Tibial nerve (tissue), 4 donors: ENCODE data around the gene WNT3A. TPM values are rescaled to one million over a fixed set of nuclear protein-coding genes. Genes with fewer than 3 reads are reported as not detected.

Experiments
- DNase-seq, 2 donors: peaks; one replicate each; pipeline ENCODE4 v3.0.0-alpha.2; 2019; ENCODE audit warnings: low spot score in 2 of 2
- H3K27ac ChIP-seq, 4 donors: fragments of 200-600 bp; sonication (generic) in 3 of 4; one replicate each; pipeline ENCODE4 v1.5.1; 2017 to 2019; ENCODE audit warnings: mild to moderate bottlenecking in 1 of 4
- H3K27me3 ChIP-seq, 2 donors: fragments of 200-600 bp; sonication (generic) in 1 of 2; one replicate each; pipeline versions ENCODE4 v1.5.1 to v1.6.0; 2017 to 2019
- H3K36me3 ChIP-seq, 3 donors: fragments of 200-600 bp; sonication (generic); one replicate each; pipeline ENCODE4 v1.5.1; 2018 to 2019
- H3K4me1 ChIP-seq, 4 donors: fragments of 200-600 bp; sonication (generic) in 3 of 4; one replicate each; pipeline ENCODE4 v1.5.1; 2017 to 2019
- H3K4me3 ChIP-seq, 4 donors: fragments of 200-600 bp; sonication (generic) in 3 of 4; one replicate each; pipeline ENCODE4 v1.5.1; 2017 to 2019; ENCODE audit warnings: mild to moderate bottlenecking in 1 of 4, moderate library complexity in 1 of 4
- H3K9me3 ChIP-seq, 4 donors: fragments of 200-600 bp; sonication (generic) in 3 of 4; one replicate each; pipeline ENCODE4 v1.5.1; 2017 to 2019
- EP300 ChIP-seq, 2 donors: sonication (generic); formaldehyde crosslinking; IDR thresholded peaks; one replicate each; pipeline ENCODE4 v1.6.1; 2017; ENCODE audit warnings: antibody characterized with exemption in 2 of 2, mild to moderate bottlenecking in 1 of 2
- POLR2A ChIP-seq, 2 donors: fragments of 450-650 bp; IDR thresholded peaks; one replicate each; pipeline ENCODE4 v1.6.1; 2017; ENCODE audit warnings: antibody characterized with exemption in 2 of 2, mild to moderate bottlenecking in 2 of 2, moderate library complexity in 2 of 2
- WGBS, 2 donors: methylation state at CpG; one replicate each; pipeline ENCODE4 v1.1.5; 2018; 5-methylcytosine and 5-hydroxymethylcytosine counted together
- total RNA-seq, 4 donors: library from RNA; depleted of rRNA; stranded (reverse); fragments of >200 nt; gene quantifications; one replicate each; pipeline ENCODE4 v1.1.0, GENCODE V29; 2016
- TF ChIP-seq, protein P1 (sequence below), 5 experiments: fragments of 200-600 bp in 3 of 5; fragments of 450-650 bp in 2 of 5; sonication (generic) in 3 of 5; IDR thresholded peaks; one replicate each; pipeline ENCODE4 v1.5.1; 2016 to 2019; ENCODE audit warnings: antibody characterized with exemption in 5 of 5, mild to moderate bottlenecking in 3 of 5, moderate library complexity in 2 of 5

WNT3A gene
- total RNA-seq, 4 donors from 2014 or later: not detected

GRCh38 chr1:228102791-228103620 lies 96.2 kb downstream of the WNT3A start, which contains the start of gene C1orf35:
C1orf35 (minus strand) TSS chr1:228103325; CDS start chr1:228103227, 98 bp downstream.
- Histone ChIP-seq H3K36me3 (peaks cover 0 to 66% (median 8%) of the 10 kb centered on the region in 3 donors), H3K27me3 (no peaks in the 10 kb centered on the region), H3K27ac (peak within 1 kb of the TSS; percentile 83 to 98 (median 90)), H3K4me1 (peaks cover 0 to 43% (median 17%) of the 10 kb centered on the region in 4 donors), H3K4me3 (peak within 1 kb of the TSS; percentile 65 to 100 (median 78)), H3K9me3 (no peaks in the 10 kb centered on the region)
- 0% methylated on average over 48 to 67 of the region's 104 CpGs for WGBS, 2 donors
- peak; percentile 83 to 86 for DNase-seq
- TF ChIP-seq POLR2A (IDR thresholded peaks at IDR 0.05): peak; percentile 42 to 82
- peak; percentile 82 to 97 for TF ChIP-seq EP300 (IDR thresholded peaks at IDR 0.05)
- TF ChIP-seq, protein P1, sequence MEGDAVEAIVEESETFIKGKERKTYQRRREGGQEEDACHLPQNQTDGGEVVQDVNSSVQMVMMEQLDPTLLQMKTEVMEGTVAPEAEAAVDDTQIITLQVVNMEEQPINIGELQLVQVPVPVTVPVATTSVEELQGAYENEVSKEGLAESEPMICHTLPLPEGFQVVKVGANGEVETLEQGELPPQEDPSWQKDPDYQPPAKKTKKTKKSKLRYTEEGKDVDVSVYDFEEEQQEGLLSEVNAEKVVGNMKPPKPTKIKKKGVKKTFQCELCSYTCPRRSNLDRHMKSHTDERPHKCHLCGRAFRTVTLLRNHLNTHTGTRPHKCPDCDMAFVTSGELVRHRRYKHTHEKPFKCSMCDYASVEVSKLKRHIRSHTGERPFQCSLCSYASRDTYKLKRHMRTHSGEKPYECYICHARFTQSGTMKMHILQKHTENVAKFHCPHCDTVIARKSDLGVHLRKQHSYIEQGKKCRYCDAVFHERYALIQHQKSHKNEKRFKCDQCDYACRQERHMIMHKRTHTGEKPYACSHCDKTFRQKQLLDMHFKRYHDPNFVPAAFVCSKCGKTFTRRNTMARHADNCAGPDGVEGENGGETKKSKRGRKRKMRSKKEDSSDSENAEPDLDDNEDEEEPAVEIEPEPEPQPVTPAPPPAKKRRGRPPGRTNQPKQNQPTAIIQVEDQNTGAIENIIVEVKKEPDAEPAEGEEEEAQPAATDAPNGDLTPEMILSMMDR (IDR thresholded peaks at IDR 0.05): peak in 1 of 5 experiments; percentile 53

DNA sequence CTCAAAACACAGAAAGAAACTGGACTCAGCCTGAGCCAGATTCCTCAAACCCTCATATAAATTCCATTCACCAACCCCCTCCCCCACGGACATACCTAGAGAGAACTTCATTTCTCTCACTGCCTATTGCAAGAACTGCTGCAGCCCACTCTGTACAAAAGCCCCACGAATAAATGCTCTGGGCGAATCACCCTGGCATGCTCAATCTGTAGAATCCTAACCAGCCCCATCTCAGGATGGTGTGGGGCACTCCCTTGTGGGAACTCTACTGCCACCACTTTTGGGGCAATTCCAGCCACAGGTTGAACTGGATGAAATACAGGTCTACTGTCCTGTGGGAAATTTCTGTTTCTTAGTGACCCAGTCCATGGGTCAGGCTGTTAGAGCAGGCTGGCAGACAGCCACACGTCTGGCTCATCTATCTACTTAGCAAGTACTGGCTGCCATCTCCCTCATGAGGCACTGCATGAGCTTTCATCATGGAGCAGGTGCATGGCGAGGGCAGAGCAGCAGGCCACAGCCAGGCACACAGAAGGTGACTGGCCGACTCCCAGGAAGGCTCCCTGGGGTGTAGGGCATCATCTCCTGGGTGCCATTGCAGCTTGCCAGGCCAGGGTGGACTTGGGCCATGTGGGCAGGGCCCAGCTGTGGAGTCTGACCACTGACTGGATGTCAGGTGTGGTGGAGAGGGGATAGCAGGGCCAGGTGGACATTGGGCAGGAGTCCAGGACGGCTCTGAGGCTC lies 97.9 kb downstream of the WNT3A start:
- no peak for DNase-seq
- Histone ChIP-seq H3K27ac (peak overlapping the region in 2 of 4 donors; percentile 43 to 96), H3K9me3 (no peaks in the 10 kb centered on the region), H3K36me3 (peaks cover 0 to 49% (median 0%) of the 10 kb centered on the region in 3 donors), H3K27me3 (no peaks in the 10 kb centered on the region), H3K4me3 (no peak overlapping the region), H3K4me1 (peaks cover 0 to 47% (median 25%) of the 10 kb centered on the region in 4 donors)
- 71 to 74% methylated on average over 4 to 7 of the region's 7 CpGs for WGBS, 2 donors
- no peak for TF ChIP-seq EP300 (IDR thresholded peaks at IDR 0.05)
- TF ChIP-seq, protein P1 (IDR thresholded peaks at IDR 0.05): no peak
- TF ChIP-seq POLR2A (IDR thresholded peaks at IDR 0.05): no peak

DNA sequence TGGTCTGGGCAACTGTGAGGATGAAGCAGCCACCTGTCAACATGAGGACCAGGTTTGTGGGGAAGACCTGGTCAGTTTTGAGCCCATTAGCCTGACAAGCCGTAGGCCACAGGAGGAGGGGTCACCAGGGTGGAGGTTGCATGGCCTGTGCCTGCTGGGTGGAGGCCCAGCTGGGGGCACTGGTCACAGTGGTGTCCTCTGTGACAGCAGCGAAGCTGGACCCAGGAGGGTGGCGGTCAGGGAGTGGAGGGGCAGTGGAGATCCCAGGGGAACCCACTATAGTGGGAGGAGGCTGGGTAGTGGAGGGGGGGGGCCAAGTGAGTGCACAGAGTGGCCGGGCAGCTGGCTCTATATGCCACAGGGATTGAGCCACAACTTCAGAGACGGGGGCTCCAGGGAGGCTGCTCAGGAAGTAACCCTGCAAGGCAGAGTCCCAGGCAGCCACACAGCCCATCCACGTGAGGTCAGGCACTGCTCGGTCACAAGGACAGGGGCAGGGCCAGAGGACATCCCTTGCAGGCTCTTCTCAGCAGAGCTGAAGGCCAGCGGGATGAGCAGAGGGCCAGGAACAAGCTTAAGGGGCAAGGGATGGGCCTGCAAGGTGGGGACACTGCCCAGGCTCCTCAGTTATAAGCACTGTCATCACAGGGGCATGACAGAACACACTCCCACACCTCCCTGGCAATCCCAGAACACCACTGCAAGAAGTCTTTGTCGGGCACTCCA lies 98.6 kb downstream of the WNT3A start:
- 62 to 71% methylated on average over 9 of the region's 9 CpGs for WGBS, 2 donors
- Histone ChIP-seq H3K27ac (peak overlapping the region in 1 of 4 donors; percentile 11), H3K36me3 (peaks cover 0 to 42% (median 0%) of the 10 kb centered on the region in 3 donors), H3K27me3 (no peaks in the 10 kb centered on the region), H3K9me3 (no peaks in the 10 kb centered on the region), H3K4me1 (peaks cover 0 to 50% (median 29%) of the 10 kb centered on the region in 4 donors), H3K4me3 (no peak overlapping the region)
- TF ChIP-seq, protein P1 (IDR thresholded peaks at IDR 0.05): no peak
- TF ChIP-seq EP300 (IDR thresholded peaks at IDR 0.05) (no peak), POLR2A (IDR thresholded peaks at IDR 0.05) (no peak)
- DNase-seq: no peak

DNA sequence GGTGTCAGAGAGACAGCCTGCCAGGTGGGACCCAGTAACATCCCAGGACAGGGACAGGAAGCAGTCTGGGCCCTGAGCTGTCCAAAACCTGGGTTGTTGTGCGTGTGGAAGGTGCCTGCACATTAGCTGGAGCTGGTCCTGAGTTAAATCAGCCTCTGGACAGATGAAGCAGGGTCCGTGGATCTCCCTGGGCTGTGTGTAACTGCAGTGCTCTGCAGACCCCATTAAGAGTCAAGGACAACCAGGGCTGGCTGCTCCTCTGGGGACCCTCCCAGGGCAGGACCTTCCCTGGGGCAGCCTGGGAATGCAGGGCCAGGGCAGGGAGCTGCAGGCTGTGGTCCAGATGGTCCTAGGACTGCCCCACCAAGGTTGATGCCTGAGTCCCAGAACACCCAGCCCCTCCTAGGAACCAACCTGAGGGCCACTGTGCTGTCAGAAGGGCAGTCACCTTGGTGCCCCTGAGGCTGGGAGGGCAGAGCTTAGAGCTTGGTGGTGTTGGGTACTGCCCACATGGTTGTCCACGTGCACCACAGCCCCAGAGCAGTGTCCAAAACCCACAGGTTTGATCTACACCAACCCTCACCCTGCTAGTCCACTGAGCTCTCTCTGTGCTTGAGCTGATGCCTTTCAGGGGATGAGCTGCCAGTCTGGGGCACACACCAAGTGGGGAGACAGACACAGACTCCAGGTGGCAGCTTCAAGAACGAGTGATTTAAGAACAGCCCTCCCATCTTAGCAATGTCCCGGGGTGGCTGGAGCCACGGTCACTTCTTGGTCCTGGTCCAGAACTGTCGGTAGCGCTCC lies 99.4 kb downstream of the WNT3A start:
- Histone ChIP-seq H3K9me3 (no peaks in the 10 kb centered on the region), H3K4me3 (no peak overlapping the region), H3K27ac (no peak overlapping the region), H3K4me1 (peaks cover 0 to 48% (median 29%) of the 10 kb centered on the region in 4 donors), H3K36me3 (peaks cover 0 to 34% (median 0%) of the 10 kb centered on the region in 3 donors), H3K27me3 (no peaks in the 10 kb centered on the region)
- WGBS, 2 donors: 73 to 82% methylated on average over 8 of the region's 8 CpGs
- DNase-seq: no peak
- TF ChIP-seq, protein P1 (IDR thresholded peaks at IDR 0.05): no peak
- TF ChIP-seq POLR2A (IDR thresholded peaks at IDR 0.05): no peak
- TF ChIP-seq EP300 (IDR thresholded peaks at IDR 0.05): no peak
